Measurements from ENCODE around the gene TM4SF4.

- TF ChIP-seq PATZ1 (CRISPR knock-in tag; IDR thresholded peaks at IDR 0.05; ENCODE audit: borderline replicate concordance) (no peak), ZFP3 (CRISPR knock-in tag; IDR thresholded peaks at IDR 0.05) (no peak), ARNTL (CRISPR knock-in tag; IDR thresholded peaks at IDR 0.05; ENCODE audit: borderline replicate concordance, low read depth) (no peak), RARB (CRISPR knock-in tag; IDR thresholded peaks at IDR 0.05) (no peak), ZNF565 (CRISPR knock-in tag; conservative IDR thresholded peaks at IDR 0.05; ENCODE audit: low read depth) (no peak), CSDC2 (CRISPR knock-in tag; IDR thresholded peaks at IDR 0.05) (no peak), ZC3H10 (CRISPR knock-in tag; IDR thresholded peaks at IDR 0.05) (no peak)
Observed at GRCh38 chr3:149551500-149551899, 77.0 kb downstream of the TM4SF4 start.
